Measurements from ENCODE around the gene THSD4.

THSD4 gene

DNA sequence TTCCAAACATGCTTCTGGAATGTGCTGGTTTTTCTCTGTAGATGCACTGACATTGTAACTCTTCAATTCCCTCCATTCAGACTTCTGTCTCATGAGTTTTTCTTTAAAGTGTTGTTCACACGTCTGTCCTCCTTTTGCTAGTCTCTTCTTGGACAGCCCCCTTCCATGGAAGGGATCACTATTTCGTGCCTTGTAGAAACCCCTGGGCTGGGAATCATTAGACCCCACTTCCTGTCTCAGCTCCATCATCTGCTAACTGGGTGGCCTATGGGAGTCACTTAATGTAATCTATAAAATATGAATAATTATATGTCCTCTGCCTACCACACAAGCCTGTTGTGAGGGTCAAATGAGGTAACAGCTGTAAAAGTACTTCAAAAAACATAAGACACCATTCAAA is 110.6 kb downstream of the THSD4 start:
- no peak overlapping the region for H3K4me3 ChIP-seq (ENCODE audit: low read depth, low read length)
- TF ChIP-seq, protein P1, sequence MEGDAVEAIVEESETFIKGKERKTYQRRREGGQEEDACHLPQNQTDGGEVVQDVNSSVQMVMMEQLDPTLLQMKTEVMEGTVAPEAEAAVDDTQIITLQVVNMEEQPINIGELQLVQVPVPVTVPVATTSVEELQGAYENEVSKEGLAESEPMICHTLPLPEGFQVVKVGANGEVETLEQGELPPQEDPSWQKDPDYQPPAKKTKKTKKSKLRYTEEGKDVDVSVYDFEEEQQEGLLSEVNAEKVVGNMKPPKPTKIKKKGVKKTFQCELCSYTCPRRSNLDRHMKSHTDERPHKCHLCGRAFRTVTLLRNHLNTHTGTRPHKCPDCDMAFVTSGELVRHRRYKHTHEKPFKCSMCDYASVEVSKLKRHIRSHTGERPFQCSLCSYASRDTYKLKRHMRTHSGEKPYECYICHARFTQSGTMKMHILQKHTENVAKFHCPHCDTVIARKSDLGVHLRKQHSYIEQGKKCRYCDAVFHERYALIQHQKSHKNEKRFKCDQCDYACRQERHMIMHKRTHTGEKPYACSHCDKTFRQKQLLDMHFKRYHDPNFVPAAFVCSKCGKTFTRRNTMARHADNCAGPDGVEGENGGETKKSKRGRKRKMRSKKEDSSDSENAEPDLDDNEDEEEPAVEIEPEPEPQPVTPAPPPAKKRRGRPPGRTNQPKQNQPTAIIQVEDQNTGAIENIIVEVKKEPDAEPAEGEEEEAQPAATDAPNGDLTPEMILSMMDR (IDR thresholded peaks at IDR 0.05; ENCODE audit: control insufficient read depth, extremely low read depth, insufficient read depth): no peak
- DNase-seq (ENCODE audit: low read depth): no peak

DNA sequence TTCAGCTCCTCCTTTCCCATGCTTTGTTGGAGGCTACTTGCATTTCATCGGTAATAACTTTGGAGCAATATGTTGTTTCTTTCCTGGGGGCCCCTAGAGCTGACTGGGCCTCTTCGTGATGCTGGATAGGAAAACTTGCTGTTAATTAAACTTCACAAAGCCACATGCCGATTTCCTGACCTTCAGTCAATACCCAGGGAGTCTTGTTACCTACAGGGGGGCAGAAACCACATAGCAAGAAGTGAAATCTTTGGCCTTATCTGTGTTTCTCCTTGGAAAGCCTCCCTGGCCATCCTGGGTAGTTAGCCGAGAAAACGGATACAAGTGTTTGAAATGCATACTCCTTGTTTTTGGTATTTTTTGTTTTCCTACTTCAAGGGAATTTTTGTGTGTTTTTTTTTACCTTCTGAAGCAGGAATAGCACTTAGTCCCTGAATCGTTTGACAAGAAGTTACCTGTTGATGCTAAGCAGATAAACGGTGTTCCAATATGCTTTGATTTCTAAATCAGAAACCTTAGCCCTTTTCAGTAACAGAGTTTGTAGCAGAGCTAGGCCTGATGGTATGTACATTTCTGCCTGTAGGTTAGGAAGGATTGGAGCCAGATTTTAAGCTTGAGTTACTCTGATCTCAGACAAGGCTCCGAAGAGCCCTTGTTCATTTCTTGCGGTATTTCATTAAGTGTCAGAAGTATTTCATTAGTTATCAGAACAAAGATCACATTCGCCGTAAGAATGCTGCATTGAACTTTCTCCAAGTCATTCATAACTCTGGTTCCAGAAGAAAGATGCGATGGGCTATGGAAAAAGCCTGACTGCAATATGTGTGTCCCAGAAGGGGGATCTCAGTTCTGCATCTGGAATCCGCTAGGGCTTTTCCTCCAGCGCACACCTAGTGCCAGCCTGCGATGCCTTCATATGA is 111.5 kb downstream of the THSD4 start:
- TF ChIP-seq, protein P1 (IDR thresholded peaks at IDR 0.05; ENCODE audit: control insufficient read depth, extremely low read depth, insufficient read depth): no peak
- H3K4me3 ChIP-seq (ENCODE audit: low read depth, low read length): no peak overlapping the region
- no peak for DNase-seq (ENCODE audit: low read depth)

DNA sequence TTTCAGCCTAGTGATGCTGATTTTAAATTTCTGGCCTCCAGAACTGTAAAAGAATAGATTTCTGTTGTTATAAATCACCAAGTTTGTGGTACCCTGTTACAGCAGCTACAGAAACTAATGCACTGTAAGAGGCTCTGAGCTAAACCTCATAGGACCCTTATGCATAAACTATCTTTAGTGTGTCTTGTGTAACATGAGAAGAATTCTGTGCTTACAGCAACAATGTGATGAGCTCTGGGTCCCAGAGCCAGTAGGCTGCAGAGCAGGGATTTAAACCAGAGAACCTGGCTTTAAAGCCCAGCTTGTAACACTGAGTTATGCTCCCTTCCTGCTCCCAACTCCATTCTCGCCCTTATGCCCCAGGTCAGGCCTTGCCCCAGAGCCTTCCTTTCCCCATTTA is 113.1 kb downstream of the THSD4 start:
- TF ChIP-seq, protein P1 (IDR thresholded peaks at IDR 0.05; ENCODE audit: control insufficient read depth, extremely low read depth, insufficient read depth): no peak
- H3K4me3 ChIP-seq (ENCODE audit: low read depth, low read length): no peak overlapping the region
- no peak for DNase-seq (ENCODE audit: low read depth)

DNA sequence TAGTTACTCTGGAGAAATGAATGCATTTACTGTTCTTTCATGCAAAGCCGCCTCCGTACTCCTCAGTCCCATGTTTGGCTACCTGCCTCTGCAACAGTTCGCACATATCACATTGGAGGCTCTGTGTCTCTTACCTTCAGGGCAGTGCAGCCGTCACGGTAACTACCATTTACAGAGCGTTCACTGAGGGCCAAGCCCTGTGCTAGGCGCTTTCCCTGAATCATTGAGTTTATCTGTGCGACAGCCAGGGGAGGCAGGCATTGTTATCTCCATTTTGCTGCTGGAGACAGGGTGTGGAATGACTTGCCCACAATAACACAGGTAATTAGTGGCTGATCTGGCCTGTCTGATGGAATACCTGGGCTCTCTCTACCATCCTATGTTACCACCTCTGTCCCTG is 115.0 kb downstream of the THSD4 start:
- H3K4me3 ChIP-seq (ENCODE audit: low read depth, low read length): no peak overlapping the region
- DNase-seq (ENCODE audit: low read depth): no peak
- TF ChIP-seq, protein P1 (IDR thresholded peaks at IDR 0.05; ENCODE audit: control insufficient read depth, extremely low read depth, insufficient read depth): no peak

DNA sequence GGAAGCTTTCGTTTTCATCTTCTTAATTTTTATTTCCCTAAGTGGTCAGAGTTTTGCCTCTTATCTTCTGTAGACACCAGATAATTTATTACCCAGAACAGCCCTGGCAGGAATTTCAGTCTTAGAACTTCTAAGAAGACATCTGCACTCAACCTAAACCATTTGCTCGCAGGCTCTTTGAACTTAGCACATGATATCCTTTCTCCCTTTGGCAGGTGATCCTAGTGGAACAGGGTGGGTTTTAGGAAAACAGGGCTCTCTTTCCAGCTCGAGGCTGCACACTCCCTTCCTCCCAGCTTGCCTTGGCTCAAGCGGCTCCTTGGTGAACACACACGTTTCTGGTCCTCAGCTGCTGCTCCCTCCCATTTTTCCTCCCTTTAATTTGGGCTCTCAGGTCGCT is 116.5 kb downstream of the THSD4 start:
- no peak for DNase-seq (ENCODE audit: low read depth)
- H3K4me3 ChIP-seq (ENCODE audit: low read depth, low read length): no peak overlapping the region
- TF ChIP-seq, protein P1 (IDR thresholded peaks at IDR 0.05; ENCODE audit: control insufficient read depth, extremely low read depth, insufficient read depth): no peak

DNA sequence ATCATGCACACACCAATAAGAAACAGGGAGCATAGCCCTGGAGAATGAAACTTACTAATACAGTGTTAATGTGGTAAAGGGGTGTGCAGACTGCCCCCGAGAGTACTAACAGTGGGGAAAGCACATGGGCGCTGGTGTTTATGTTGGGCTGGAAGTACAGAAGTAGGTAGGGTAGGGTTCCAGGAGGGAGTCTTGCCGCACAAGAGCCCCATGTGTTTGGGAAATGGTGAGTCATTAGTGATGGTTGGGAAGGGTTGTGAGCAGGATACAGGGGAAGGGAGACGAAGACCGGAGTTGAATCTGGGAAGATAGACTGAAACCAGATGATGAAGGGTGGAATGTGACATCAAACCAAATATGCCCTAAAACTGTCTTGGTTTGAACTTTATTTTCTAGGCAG is 117.1 kb downstream of the THSD4 start:
- TF ChIP-seq, protein P1 (IDR thresholded peaks at IDR 0.05; ENCODE audit: control insufficient read depth, extremely low read depth, insufficient read depth): no peak
- H3K4me3 ChIP-seq (ENCODE audit: low read depth, low read length): no peak overlapping the region
- no peak for DNase-seq (ENCODE audit: low read depth)
